B cell (primary cell): ENCODE results near the gene KIRREL3. TPM values are rescaled to one million over a fixed set of nuclear protein-coding genes. Genes with fewer than 3 reads are reported as not detected.

Experiments
- ATAC-seq: fragments of 200-7000 bp; cut with Tn5 transposase; one replicate; pipeline ENCODE4 v1.10.0; 2021; ENCODE audit warnings: low read depth, mild to moderate bottlenecking, moderate number of reproducible peaks, moderate library complexity
- CTCF ChIA-PET: fragments of 350-600 bp; sonication (Branson Sonifier 250); formaldehyde crosslinking; loops from one replicate; lab custom pipeline; 2021; ENCODE audit warnings: antibody characterized with exemption, inconsistent platforms; lab: Charles Lee
- POLR2A ChIA-PET: fragments of 350-600 bp; sonication (Branson Sonifier 250); formaldehyde crosslinking; loops from one replicate; lab custom pipeline; 2021; ENCODE audit warnings: antibody characterized with exemption; lab: Charles Lee
- DNase-seq: peaks from one replicate; pipeline ENCODE4 v3.0.0; 2013
- H2AFZ ChIP-seq: 2 replicates; pipeline ENCODE4 v1.6.1; 2012; ENCODE audit warnings: mild to moderate bottlenecking, low read depth, low read length; ENCODE audit not compliant: insufficient read depth, poor library complexity, severe bottlenecking
- H3K27ac ChIP-seq, 2 donors: 1 replicate in 1 of 2; 2 replicates in 1 of 2; pipeline ENCODE4 v1.5.1; 2012 to 2013; ENCODE audit warnings: low read length in 2 of 2, mild to moderate bottlenecking in 2 of 2, moderate library complexity in 1 of 2
- H3K27me3 ChIP-seq, 4 experiments: fragments of 200-600 bp in 1 of 4; sonication (generic) in 1 of 4; replicated peaks in 1 of 4; 1 replicate in 2 of 4; 2 replicates in 2 of 4; pipeline versions ENCODE4 v1.6.1 to v1.7.0; 2013 to 2016; ENCODE audit warnings: low read length in 3 of 4, mild to moderate bottlenecking in 2 of 4, mixed read lengths in 1 of 4, moderate library complexity in 1 of 4; ENCODE audit not compliant: insufficient read depth in 4 of 4, control insufficient read depth in 3 of 4; ENCODE audit errors: control extremely low read depth in 1 of 4
- H3K36me3 ChIP-seq, 2 experiments: replicated peaks in 1 of 2; 1 replicate in 1 of 2; 2 replicates in 1 of 2; pipeline versions ENCODE4 v1.6.1 to v1.7.1; 2013; ENCODE audit warnings: low read length in 1 of 2; ENCODE audit not compliant: insufficient read depth in 2 of 2, control insufficient read depth in 1 of 2; ENCODE audit errors: control extremely low read depth in 1 of 2, extremely low read depth in 1 of 2
- H3K4me1 ChIP-seq, 2 donors: fragments of 200-600 bp in 1 of 2; sonication (generic) in 1 of 2; 1 replicate in 1 of 2; 2 replicates in 1 of 2; pipeline versions ENCODE4 v1.5.1 to v1.6.1; 2013 to 2017; ENCODE audit warnings: low read length in 2 of 2; ENCODE audit not compliant: control insufficient read depth in 2 of 2, insufficient read depth in 2 of 2
- H3K4me2 ChIP-seq: replicated peaks from 2 replicates; pipeline ENCODE3; 2012; ENCODE audit warnings: mild to moderate bottlenecking, low read depth, low read length; ENCODE audit not compliant: poor library complexity, severe bottlenecking
- H3K4me3 ChIP-seq, 5 experiments: fragments of 200-600 bp in 1 of 5; sonication (generic) in 1 of 5; 1 replicate in 3 of 5; 2 replicates in 2 of 5; pipeline versions ENCODE4 v1.5.1 to v1.7.0; 2011 to 2016; ENCODE audit warnings: low read length in 4 of 5, mild to moderate bottlenecking in 4 of 5, low read depth in 2 of 5, control low read depth in 1 of 5, moderate library complexity in 1 of 5; ENCODE audit not compliant: insufficient read depth in 1 of 5; ENCODE audit errors: control extremely low read depth in 1 of 5, extremely low read depth in 1 of 5
- H3K79me2 ChIP-seq: fragments of 200-600 bp; sonication (generic); one replicate; pipeline ENCODE4 v1.6.0; 2016; ENCODE audit warnings: low read length; ENCODE audit not compliant: control insufficient read depth, insufficient read depth
- H3K9ac ChIP-seq: fragments of 200-600 bp; sonication (generic); 2 replicates; pipeline ENCODE4 v1.6.1; 2017; ENCODE audit warnings: mild to moderate bottlenecking, low read length, moderate library complexity
- H3K9me3 ChIP-seq, 3 donors: one replicate each; pipeline versions ENCODE4 v1.6.1 to v1.7.1; 2013; ENCODE audit warnings: low read length in 2 of 3; ENCODE audit not compliant: control insufficient read depth in 2 of 3, insufficient read depth in 1 of 3; ENCODE audit errors: control extremely low read depth in 1 of 3
- H4K20me1 ChIP-seq: 2 replicates; pipeline ENCODE4 v1.6.0; 2012; ENCODE audit warnings: mild to moderate bottlenecking, low read length; ENCODE audit not compliant: insufficient read depth, control insufficient read depth, poor library complexity, severe bottlenecking
- H3K27ac Mint-ChIP-seq: one replicate; pipeline ENCODE4 v1.8.0; 2021; ENCODE audit warnings: mixed read lengths
- H3K27me3 Mint-ChIP-seq: one replicate; pipeline ENCODE4 v1.8.0; 2021; ENCODE audit warnings: mixed read lengths
- H3K4me1 Mint-ChIP-seq: one replicate; pipeline ENCODE4 v1.8.0; 2021; ENCODE audit warnings: mixed read lengths
- H3K4me3 Mint-ChIP-seq: one replicate; pipeline ENCODE4 v1.8.0; 2021; ENCODE audit warnings: mixed read lengths
- H3K9me3 Mint-ChIP-seq: one replicate; pipeline ENCODE4 v1.8.0; 2022; ENCODE audit warnings: mixed read lengths; ENCODE audit not compliant: insufficient read depth
- CTCF ChIP-seq: fragments of 200-600 bp; IDR thresholded peaks from one replicate; pipeline ENCODE4 v1.8.0; 2022; ENCODE audit warnings: antibody characterized with exemption, mild to moderate bottlenecking
- EZH2 ChIP-seq: IDR thresholded peaks from 2 replicates; pipeline ENCODE4 v1.6.1; 2012; ENCODE audit warnings: borderline replicate concordance, low read depth, mild to moderate bottlenecking, moderate library complexity, low read length; ENCODE audit not compliant: insufficient read depth, poor library complexity, severe bottlenecking
- WGBS: methylation state at CpG from one replicate; pipeline ENCODE4 v1.1.5; 2013; ENCODE audit warnings: missing lambda C conversion rate; ENCODE audit not compliant: insufficient coverage; 5-methylcytosine and 5-hydroxymethylcytosine counted together
- intact Hi-C: fragments of 100-400 bp; cut with micrococcal nuclease; formaldehyde crosslinking; loops from one replicate; pipeline ENCODE4 v1.10.0; 2022
- polyA plus RNA-seq: library from polyadenylated mRNA; depleted of rRNA; stranded (reverse); fragments of >200 nt; gene quantifications from 2 replicates; pipeline ENCODE4 v1.2.3, GENCODE V29; 2012
- total RNA-seq, 2 donors: library from RNA; stranded (reverse); fragments of 120-200 nt in 1 of 2; gene quantifications; 1 replicate in 1 of 2; 2 replicates in 1 of 2; pipeline versions ENCODE4 v1.2.3 to v1.2.4, GENCODE V29; 2013 to 2022

KIRREL3 gene
- total and polyA plus RNA-seq, 2 donors (not counting 1 experiment from before 2014, with no cell fraction given): not detected

- Histone ChIP-seq H3K27ac (no peak overlapping the region), H3K27me3 (peaks cover 0 to under 1% (median 0%) of the 10 kb centered on the region in 4 experiments), H3K9ac (no peak overlapping the region), H4K20me1 (no peaks in the 10 kb centered on the region), H3K4me2 (no peak overlapping the region), H3K9me3 (no peaks in the 10 kb centered on the region), H3K4me1 (no peaks in the 10 kb centered on the region), H3K36me3 (no peaks in the 10 kb centered on the region), H3K79me2 (no peaks in the 10 kb centered on the region), H2AFZ (no peak overlapping the region), H3K4me3 (no peak overlapping the region)
- H3K4me3 Mint-ChIP-seq: no peak overlapping the region
- ATAC-seq (no peak), DNase-seq (no peak)
- H3K4me1 Mint-ChIP-seq: no peaks in the 10 kb centered on the region
- no CpG with 5 or more reads among the region's 1 CpG for WGBS
- no peak overlapping the region for H3K27ac Mint-ChIP-seq
- H3K27me3 Mint-ChIP-seq: peaks cover 7% of the 10 kb centered on the region
- TF ChIP-seq EZH2 (no peak), CTCF (no peak)
- H3K9me3 Mint-ChIP-seq: no peaks in the 10 kb centered on the region
- CTCF ChIA-PET: no interaction called here
- intact Hi-C loops: no loop called here
- POLR2A ChIA-PET: no interaction called here
Measured at GRCh38 chr11:126753990-126754389, 246.6 kb downstream of the KIRREL3 start.

GRCh38 chr11:126751242-126751641 lies 249.3 kb downstream of the KIRREL3 start:
- Mint-ChIP-seq H3K4me1 (no peaks in the 10 kb centered on the region), H3K4me3 (no peak overlapping the region), H3K9me3 (no peaks in the 10 kb centered on the region), H3K27ac (no peak overlapping the region), H3K27me3 (peaks cover 9% of the 10 kb centered on the region)
- POLR2A ChIA-PET: no interaction called here
- intact Hi-C loops: no loop called here
- CTCF ChIA-PET: no interaction called here
- Histone ChIP-seq H3K4me3 (no peak overlapping the region), H3K9ac (no peak overlapping the region), H3K36me3 (no peaks in the 10 kb centered on the region), H3K4me2 (no peak overlapping the region), H3K27ac (no peak overlapping the region), H3K79me2 (no peaks in the 10 kb centered on the region), H3K27me3 (peaks cover 0 to 6% (median 0%) of the 10 kb centered on the region in 4 experiments), H2AFZ (no peak overlapping the region), H4K20me1 (no peaks in the 10 kb centered on the region), H3K9me3 (peaks cover 0 to 3% (median 0%) of the 10 kb centered on the region in 3 donors), H3K4me1 (no peaks in the 10 kb centered on the region)
- no peak for TF ChIP-seq CTCF
- TF ChIP-seq EZH2: no peak
- ATAC-seq (no peak), DNase-seq (no peak)
- WGBS: 100% methylated on average over 1 of the region's 4 CpGs
